Activated T-cell treated with anti-CD3 and anti-CD28 coated beads for 48 hours (primary cell): ENCODE results near the gene RTKN2.

Experiments used
- DNase-seq: peaks from one replicate; pipeline ENCODE4 v3.0.0-alpha.2; 2020; ENCODE audit warnings: low read depth

RTKN2 gene

GRCh38 chr10:62217683-62218082 lies 51.0 kb downstream of the RTKN2 start:
- no peak for DNase-seq

DNA sequence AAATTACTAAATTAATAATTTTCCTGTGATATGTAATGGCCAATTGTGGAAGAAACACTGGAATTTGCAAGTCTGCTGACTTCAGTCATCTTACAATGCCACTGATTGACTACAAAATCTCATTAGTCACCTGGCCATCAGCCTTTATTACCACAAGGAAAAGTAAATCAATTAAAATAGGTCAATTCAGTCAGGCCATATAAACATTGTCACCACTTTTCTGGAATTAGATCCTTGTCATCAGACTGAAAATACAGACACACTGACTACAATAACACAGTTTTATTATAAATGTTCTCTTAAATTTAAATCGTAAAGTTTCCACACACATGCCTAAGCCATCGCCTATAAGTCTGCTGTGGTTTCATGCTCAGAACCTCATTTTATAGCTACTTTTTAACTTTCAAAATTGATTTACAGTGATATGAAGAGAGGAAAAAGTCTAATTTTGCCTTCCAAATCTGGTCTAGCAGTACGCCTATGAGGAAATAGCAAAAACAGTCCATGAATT lies 54.2 kb downstream of the RTKN2 start:
- no peak for DNase-seq

- DNase-seq, result no peak
Observed at GRCh38 chr10:62205750-62206399, 62.8 kb downstream of the RTKN2 start.

GRCh38 chr10:62199584-62199983 lies 69.1 kb downstream of the RTKN2 start:
- no peak for DNase-seq

- DNase-seq, result no peak
Observed at GRCh38 chr10:62196528-62196927, 72.1 kb downstream of the RTKN2 start.

GRCh38 chr10:62195675-62195926 lies 73.0 kb downstream of the RTKN2 start:
- DNase-seq, result no peak

GRCh38 chr10:62194924-62195674 lies 73.5 kb downstream of the RTKN2 start:
- no peak for DNase-seq

- DNase-seq, result no peak
Observed at GRCh38 chr10:62193479-62193878, 75.2 kb downstream of the RTKN2 start.

DNA sequence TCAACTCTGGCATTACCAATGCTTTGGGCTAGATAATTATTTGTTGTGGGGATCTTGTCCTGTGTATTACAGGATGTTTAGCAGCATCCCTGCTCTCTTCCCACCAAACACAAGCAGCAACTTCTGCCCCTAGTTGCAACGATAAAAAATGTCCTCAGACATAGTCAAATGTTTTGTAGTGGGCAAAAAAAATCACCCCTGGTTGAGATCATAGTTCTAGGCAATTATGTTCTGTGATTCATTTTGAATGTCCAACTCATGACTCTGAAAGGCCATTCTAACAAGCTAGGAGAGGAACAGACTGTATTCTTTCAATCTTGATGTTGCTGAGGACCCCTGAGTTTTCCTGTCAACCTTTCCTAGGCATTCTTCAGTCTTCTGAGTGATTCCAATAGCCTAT lies 79.5 kb downstream of the RTKN2 start:
- no peak for DNase-seq

DNA sequence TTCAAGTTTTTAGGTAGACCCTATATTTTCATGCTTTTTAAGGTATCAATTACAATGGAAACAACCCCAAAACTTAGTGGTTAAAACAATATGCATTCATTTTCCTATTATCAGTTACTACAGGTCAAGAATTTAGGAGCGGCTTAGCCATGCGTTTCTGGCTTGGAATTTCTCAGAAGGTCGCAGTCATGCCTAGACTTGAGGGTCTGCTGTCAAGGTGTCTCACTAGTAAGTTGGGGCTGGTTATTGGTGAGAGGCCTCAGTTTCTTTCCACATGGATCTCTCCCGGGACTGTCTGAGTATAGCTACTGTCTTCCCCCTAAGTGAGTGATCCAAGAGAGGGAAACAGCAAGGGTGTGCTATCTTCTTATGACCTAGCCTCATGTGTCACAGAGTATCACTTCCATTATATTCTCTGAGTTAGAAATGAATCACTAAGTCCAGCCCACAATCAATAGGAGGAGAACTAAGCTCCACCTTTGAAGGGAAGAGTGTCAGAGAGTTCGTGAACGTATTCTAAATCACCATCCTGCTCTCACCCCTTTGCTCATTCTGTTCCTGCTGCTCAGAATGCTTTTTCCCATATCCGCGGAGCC lies 80.5 kb downstream of the RTKN2 start:
- DNase-seq, result no peak

- DNase-seq, result no peak
Observed at GRCh38 chr10:62186999-62187675, 81.5 kb downstream of the RTKN2 start.

GRCh38 chr10:62185919-62186692 lies 82.5 kb downstream of the RTKN2 start:
- DNase-seq, result peak; percentile 40

- no peak for DNase-seq
Observed at GRCh38 chr10:62183857-62184795, 84.5 kb downstream of the RTKN2 start.

- DNase-seq, result no peak
Observed at GRCh38 chr10:62183442-62183841, 85.2 kb downstream of the RTKN2 start.

GRCh38 chr10:62182595-62182994 lies 86.0 kb downstream of the RTKN2 start:
- no peak for DNase-seq

DNA sequence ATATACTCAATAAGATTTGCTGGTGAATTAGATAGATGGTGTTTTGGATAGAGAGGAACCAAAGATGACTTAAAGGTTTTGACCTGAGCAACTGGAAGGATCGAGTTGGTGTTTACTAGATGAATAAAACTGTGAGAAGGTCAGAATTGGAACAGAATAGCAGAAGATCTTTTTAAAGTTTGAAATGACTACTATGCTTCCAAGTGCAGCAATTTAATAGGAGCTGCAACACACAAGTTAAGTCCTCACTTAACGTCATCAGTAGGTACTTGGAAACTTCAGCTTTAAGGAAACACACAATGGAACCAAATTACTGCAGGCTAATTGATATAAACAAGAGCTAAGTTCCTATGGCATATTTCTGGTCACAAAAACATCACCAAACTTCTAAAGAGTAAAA lies 86.5 kb downstream of the RTKN2 start:
- no peak for DNase-seq

- no peak for DNase-seq
Observed at GRCh38 chr10:62180677-62181076, 88.0 kb downstream of the RTKN2 start.

- no peak for DNase-seq
Observed at GRCh38 chr10:62178568-62178967, 90.1 kb downstream of the RTKN2 start.

- no peak for DNase-seq
Observed at GRCh38 chr10:62177111-62177510, 91.5 kb downstream of the RTKN2 start.

DNA sequence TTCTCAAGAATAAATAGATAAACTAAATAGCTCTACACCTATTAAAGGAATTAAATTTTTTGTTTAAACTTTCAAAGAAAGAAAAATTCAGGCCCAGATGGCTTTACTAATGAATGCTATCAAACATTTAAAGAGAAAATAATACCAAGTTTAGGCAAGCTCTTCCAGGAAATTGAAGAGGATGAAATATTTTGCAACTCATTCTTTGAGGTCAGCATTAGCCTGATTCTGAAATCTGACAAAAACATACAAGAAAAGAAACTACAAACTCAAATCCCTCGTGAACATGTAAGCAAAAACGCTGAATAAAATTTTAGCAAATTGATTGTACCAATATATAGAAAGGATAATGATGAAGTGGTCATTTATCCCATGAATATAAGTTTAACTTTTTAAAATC lies 93.4 kb downstream of the RTKN2 start:
- DNase-seq, result no peak

DNA sequence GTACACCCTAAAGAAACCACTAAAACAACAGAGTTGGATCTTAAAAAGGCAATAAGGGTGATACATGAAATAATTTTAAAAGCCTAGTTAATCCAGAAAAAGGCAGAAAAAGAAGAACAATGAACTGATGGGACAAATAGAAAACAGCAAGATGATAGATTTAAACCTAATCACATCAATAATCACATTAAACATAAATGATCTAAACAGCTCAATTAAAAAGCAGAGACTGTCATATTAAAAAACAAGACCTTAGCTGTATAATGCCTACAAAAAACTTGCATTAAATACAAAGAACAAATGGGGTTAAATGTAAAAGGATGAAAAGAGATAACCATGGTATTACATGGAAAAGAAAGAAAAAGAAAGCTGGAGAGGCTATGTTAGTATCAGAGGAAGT lies 96.2 kb downstream of the RTKN2 start:
- no peak for DNase-seq
